HG03159 (cell line): ENCODE data around the gene TMCC2.

Experiments used
- ATAC-seq: cut with Tn5 transposase; IDR thresholded peaks from one replicate; pipeline ENCODE4 v1.9.1; 2021; ENCODE audit warnings: mild to moderate bottlenecking, moderate library complexity; ENCODE audit not compliant: unreplicated experiment

TMCC2 gene

DNA sequence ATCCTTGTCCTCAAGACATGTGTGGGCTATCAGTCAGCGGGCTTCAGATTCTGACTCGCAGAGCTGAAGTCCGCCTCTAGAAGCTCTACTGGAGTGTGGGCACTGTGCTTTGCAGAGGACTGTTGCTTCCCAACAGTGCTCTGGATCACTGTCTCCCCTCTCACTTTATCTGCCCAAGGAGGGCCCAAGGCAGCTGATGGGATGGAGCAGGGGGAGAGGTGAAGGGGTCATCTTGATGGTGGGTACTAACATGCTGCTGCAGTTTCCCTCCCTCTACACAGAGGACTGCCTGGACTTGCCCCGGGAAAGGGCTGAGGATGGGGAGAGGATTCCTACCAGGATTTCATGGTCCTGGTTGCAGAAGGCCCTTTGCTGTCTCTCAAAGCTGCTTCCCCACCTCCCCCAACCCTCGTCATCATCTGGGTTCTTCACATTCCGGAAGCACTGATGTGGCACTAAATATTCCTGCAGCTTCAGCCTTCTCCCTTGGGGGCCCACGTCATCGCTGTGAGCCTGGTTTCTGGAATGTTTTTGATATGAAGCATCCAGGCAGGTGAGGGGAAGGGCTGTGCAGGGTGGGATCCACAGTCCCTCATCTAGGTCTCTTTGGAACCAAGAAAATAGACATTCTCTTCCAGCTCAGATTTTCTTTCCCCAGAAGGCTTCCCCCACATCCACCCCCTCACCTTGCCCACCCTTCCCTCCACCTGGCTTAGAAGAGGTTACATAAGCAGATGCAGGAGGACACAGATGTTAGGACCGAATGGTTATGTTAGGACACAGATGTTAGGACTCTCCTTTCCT is 70.6 kb downstream of the TMCC2 start:
- ATAC-seq, result no peak

DNA sequence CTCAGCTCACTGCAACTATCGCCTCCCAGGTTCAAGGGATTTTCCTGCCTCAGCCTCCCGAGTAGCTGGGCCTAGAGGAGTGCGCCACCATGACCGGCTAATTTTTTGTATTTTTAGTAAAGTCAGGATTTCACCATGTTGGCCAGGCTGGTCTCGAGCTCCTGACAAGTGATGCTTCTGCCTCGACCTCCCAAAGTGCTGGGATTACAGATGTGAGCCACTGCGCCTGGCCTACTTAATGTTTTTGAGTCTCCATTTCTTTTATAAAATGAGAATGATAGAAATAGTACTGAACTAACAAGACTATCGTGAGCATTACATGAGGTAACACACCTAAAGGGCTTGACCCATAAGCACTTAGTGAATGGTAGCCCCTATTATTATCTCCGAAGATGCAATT is 72.4 kb downstream of the TMCC2 start:
- ATAC-seq, result no peak

DNA sequence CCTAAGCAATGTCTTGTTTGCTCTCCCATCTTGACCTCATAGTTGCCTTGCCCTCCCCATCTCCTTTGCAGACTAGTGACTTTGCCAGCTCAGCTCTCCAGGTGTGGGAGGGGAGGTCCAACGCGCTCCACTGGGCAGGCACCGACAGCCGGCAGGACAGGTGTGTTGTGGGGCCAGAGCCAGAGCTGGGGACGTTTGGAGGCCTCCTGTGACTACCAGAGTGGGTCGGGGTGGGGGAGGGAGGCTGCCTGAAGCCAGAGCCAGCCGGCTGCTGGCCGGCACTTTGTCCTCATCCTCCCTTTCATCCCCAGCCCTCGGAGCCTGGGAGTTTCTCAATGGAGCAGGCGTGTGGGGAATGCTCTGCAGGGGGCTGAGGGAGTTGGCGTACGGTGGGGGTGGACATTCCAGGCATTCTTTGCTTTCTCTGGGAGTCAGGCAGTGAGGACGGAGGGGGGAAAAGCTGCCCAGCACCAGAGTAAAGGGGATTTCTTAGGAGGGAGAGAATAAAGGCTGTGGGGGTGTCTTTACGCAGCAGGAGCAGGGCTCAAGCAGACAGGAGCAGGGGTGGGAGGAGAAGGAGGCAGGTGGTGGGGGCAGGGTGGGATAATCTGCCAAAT is 73.6 kb downstream of the TMCC2 start:
- ATAC-seq, result no peak

DNA sequence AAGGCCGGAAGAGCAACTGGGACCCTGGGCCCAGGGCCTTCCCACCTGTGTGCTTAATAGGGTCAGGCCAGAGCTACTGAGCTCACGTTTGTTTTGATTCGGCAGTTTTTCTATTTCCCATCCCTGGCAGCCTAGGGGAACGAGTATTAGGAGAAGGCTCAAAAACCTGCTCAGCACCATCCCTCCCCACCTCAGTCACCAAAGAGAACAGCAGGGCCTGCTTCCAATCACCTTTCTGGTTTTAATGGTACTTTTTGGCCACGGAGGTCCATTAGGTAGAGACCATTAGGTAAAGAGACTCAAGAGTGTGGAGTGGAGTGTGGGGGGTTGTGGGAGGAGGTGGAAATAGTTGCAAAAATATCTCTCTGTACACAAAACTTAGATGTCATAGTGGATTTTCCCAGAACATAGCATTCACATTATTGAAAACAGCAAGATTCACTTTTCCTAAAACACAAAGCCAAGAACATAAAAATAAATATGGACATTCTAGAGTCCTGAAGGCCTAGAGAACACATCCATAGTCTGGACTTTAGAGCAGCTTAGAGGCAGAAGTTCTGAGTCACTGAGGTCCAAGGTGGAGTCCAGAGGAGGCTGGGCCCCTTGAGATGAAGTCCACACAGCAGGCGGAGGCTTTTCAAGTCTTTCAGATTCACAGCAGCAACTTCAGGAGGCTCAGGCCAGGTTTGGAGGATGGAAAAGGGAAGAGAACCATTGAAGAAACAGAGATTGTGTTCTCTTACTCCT is 74.3 kb downstream of the TMCC2 start:
- no peak for ATAC-seq

DNA sequence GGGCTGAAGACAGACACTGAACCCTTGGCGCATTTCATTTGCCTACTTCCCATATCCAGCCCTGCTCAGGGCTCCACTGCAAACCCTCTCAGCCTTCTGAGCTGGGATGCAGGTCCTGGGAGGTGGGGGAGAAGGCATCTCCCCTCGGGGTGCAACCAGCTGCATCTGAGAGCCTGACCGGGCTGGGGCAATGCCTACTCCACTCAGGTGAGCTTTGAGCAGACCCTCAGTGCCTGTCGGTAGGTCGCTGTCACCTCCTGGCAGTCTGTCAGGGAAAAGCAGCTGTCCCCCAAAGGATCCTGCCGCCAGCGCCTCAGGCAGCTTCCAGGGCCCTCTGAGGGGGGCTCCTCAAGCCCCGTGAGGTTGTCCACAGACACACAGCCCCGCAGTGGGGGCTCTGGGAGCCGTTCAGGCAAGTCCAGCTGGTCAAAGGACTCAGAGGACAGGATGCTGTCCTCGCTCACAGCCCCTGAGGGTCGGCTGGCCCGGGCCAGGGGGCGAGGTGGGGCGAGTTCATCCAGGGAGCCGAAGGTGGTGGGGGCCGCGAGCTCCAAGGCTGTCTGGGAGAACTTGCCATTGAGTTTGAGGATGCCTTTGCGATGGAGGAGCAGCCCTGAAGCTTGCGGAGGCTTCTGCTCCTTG is 75.6 kb downstream of the TMCC2 start:
- no peak for ATAC-seq

DNA sequence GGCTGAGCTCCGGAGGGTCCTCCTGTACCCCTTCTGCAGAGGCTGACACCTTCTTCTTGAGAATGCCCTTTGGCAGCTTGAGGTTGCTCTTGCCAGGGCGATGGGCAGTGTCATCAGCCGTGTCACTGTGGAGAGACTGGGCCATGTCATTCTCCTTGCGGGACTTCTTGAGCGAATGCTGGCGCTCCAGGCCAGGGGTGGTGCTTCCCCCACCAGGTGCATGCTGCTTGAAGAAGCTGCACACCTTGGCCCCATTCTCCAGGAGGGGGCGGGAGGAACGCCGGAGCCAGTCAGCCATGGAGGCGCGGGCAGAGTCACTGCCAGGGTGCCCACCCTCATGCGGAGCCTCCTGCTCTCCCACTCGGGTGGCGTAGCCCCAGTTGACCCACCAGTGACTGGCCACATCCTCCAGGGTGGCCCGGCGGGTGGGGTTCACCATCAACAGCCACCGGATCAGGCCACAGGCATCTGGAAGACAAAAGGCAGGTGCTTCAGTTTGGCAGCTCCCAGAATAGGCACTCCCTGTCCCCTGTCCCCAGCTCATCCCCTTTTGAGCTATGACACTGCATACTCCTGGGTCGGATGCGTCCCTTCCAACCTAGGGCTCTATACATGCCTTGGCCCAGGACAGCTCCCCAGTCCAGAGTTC is 76.4 kb downstream of the TMCC2 start:
- no peak for ATAC-seq

DNA sequence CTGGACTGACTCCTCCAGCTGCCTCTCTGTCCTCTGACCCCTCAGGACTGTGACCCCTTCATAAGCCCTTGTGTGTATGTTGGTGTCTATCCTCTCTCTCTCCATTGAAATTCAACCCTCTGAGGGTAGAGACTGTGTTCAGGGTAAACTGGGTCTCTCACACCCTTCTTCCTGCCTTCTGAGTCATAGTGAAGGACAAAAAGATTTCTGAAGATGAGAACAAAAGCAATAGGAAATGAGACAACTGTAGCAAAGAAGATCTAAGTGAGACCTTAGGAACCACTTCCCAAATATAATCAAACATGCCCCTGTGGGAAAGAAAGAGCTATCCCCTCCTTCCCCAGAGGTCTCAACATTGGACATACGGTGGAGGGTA is 76.9 kb downstream of the TMCC2 start:
- ATAC-seq, result no peak

DNA sequence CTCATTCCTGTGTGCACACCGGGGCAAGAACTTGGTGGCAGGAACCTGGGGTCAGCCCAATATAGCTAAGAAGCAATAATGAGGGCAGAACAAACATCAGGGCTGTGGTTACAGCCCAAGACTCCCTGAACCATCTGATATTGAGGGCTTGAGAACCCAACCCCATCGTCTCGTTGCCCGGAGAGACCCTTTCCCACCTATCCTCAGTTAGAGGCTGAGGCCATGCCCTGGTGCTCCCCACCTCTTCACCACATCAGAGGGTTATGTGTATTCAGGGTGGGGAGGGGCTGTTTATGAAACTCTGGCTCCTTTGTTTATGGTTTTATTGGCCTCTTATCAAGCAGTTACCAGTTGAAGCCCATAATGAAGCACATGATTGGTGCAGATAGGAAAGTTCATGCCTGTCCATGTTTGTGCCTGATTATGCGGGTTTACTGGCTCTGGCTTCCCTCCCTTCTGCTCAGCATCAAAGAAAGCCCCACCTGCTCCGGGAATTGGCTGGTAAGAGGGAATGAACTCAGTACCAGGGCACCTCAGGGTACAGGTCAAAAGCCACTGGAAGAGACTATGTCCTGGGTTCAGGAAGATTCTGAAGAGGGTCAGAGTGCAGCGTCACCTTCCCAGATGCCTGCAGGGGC is 79.3 kb downstream of the TMCC2 start:
- no peak for ATAC-seq

DNA sequence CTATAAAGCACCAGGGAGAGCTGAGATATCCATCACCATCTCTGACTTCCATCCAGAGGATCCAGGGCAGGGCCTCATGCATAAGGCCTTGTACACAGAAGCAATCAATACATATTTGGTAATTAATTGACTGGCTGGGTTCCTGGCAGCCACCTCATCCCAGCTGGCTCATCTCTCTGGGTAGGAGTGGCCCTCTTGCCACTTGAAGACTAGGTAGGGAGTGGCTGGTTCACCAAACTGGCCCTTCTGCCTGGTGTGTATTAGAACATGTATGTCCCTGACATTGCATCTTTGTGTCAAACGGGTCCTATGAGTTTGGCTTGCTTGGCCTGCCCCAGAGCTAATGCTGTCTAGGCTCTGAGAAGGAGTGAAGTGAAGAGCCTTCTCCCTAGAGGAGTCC is 82.0 kb downstream of the TMCC2 start:
- ATAC-seq, result no peak

DNA sequence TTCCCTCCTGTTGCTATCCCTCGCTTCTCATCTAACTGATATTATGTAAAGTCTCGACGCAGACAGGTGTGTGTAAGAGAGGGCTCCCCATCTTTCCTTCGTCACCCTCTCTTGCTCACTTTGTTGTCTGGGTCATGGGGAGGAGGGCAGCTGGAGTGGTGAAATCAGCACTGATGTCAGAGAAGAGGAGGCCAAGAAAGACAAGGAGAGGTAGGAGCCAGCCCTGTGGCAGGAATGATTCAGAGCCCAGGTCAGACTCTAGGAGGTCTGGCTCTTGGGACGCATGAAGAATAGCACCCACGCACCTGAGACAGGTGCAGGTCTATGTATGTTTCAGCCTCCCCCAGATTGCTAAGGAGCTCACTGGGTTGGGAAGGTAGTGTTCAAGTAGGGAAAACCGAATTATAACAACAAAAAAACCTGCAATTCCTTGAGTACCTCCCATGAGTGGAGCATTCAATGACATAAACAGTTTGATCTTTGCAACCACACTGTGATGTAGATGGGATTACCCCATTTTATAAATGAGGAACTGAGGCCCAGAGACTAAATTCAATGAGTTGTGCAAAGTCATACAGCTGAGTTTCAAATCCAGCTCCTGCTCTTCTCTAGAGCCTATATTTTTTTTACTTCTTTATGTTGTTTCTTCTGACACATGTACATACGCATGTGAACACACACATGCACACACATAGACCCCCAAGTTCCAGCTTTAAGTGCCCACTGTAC is 83.4 kb downstream of the TMCC2 start:
- ATAC-seq, result no peak

DNA sequence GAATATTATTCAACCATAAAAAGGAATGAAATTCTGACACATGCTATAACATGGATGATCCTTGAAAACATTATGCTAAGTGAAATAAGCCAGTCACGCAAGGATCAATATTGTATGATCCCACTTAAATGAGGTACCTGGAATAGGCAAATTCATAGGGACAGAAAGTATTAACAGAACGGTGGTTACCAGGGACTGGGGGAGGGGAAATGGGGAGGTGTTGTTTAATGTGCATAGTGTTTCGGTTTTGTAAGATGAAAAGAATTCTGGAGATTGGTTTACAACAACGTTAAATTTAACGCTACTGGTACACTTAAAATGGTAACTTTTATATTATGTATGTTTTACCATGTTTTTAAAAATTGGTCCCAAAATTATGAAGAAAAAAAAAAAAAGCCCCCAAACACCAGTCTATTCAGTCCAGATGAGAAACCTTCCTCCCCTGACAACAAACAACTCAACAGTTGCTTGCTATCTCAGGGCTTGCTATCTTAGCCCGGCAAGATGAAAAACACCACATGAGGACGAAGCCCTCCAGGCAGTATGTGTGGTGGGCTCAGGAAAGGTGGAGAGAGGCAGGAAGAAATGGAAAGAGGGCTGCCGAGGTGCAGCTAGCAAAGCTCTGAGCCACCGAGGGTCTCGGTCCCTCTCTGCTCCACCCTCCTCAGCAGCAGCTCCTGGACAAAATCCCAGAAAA is 85.3 kb downstream of the TMCC2 start:
- ATAC-seq, result no peak

DNA sequence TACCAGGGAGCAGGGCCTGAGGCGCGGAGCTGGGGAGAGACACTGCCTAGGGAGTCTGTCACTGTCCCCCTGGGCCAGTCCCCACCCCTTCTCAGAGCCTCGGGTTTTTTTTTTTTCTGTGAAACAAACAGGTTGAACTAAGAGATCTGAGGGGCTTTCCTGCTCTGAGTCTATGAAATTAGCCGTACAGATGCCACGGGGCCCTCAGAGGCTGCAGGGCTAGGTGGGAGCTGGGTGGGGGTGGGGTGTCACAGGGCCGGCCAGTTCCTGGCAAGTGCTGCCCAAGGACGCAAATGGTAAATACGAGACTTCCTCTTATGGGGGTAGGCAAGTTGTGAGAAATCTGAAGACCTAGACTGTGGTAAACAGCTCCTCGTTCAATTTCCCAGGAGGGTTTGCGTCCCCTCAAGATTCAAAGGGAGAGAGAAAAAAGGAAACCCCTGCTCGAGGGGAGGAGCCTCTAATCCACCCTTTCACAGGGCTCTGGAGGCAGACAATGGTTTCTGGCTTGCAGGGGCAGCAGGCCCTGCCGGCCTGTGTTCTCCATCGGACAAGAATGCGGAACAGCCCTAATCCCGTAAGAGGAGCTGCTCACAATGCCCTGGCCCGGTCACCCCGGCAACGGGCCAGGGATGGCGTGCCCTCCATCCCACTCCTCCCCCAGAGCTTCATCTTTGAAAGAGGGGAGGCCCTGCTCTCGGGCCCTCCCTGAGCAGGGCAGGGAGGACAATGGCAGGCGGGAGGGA is 86.0 kb downstream of the TMCC2 start:
- no peak for ATAC-seq

DNA sequence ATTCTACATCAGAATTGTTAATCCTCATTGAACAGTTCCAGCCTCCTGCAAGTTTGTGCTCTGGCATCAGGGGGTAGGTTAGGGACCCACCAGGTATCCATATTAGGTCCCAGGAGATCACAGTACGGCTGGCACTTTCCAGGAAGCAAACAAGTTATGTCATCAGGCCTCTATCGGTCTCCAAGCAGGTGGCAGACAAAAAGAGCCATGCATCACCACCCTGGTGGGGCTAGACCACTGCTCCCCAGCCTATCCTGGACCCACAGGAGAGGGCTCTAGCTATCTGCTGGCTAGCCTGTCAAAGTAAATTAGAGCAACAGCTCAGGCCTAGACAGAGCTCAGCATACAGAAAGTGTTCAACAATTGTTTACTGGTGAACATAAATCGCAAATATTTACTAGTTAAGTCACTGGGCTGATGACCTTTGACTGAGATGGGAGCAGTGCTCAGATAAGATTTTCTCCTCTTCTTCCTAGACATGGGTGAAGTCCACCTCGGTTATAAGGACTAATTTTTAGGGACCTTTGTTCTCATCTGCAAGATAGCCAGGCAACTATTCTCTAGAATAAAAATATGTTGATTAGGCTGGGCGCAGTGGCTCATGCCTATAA is 87.4 kb downstream of the TMCC2 start:
- ATAC-seq, result no peak

DNA sequence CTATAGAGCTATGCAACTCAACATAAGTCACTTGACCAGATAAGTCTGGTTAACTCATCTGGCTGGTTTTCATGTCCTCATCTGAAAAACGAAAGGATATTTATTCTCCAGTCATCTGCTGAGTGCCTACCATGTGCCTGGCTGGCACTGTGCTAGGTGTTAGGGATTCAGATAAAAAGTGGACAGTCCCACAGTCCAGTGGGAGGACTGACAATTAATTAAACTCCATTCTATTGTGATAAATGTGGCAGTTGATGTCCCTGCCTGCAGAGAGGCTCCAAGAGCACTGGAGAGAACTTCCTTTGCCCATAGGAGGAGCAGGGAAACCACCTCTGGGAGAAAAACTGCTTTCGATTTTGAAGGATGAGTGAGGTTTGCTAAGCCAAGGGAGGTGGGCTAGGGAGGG is 88.4 kb downstream of the TMCC2 start:
- ATAC-seq, result no peak

DNA sequence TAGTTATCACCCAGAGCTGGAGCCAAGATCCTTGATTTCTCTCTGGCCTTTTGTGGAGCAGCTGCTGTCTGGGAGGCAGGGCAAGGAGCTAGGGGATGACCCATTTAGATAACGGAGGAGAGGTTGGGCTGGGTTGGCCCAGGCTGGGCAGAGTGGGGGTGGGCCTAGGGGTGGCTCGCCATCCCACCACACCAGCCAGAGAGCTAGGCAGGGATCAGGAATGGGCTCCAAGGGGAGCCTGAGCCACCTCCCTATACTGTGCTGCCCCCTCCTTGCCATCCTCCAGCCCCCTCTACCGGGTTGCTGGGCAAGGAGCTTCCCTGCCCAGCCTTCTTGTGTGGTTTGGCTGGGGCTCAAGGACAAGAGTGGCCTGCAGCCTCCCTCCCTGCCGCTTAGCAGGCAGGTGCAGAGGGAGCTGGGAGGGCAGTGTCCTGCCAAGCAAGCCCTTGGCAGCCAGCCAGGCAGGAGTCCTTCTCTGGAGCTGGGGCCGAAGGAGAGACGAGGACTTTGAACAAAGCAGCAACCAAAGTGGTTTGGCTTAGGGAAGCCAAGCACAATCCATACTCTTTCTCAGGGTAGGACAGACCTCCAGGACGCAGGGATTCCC is 89.7 kb downstream of the TMCC2 start:
- ATAC-seq, result no peak

DNA sequence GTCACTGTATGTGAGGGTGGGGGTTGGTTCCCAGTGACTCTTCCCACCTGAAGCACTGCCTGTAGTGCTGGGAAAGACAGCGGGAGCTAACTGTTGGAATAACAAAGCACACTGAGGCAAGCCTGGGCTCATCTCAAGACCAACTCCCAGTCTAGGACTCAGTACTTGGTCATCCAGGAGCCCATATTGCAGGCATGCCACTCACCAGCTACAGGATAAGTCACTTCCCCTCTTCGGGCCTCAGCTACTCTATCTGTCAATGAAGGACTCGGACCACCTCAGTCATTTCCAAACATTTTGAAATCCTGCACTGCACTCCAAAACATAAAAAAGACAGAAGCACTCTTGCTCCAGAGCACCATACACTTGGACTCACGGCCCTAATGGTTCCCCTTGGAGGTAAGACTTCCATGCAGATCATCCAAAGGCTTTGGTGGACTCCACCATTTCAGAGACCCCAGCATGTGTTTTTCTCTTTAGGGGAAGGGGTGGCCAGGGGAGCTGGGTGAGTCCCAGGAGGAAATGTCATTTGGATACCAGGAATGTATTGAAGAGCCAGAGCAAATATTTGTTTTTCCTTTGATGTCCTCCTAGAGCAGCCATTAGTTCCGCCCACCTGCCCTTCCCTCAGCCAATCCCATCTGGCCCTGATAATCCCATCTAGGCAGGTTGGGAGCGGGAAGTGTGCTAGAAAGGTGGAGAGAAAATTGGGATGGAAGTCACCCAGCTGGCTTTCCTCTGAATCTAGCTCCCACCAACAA is 90.7 kb downstream of the TMCC2 start:
- no peak for ATAC-seq
